ENCODE measurements around the gene MOB3A.
A peak's percentile ranks its signal among the peaks of the same experiment; 100 is the strongest.
"Not testable (repeated sequence)": the region's sequence is repeated elsewhere in the genome, so short reads cannot be mapped to it uniquely, and the experiment has no call there.

Gene MOB3A

GRCh38 chr19:2101417-2102335 is 5.5 kb upstream of the MOB3A start:
- no peak for DNase-seq

GRCh38 chr19:2100719-2101061 is 4.6 kb upstream of the MOB3A start:
- no peak for DNase-seq

DNA sequence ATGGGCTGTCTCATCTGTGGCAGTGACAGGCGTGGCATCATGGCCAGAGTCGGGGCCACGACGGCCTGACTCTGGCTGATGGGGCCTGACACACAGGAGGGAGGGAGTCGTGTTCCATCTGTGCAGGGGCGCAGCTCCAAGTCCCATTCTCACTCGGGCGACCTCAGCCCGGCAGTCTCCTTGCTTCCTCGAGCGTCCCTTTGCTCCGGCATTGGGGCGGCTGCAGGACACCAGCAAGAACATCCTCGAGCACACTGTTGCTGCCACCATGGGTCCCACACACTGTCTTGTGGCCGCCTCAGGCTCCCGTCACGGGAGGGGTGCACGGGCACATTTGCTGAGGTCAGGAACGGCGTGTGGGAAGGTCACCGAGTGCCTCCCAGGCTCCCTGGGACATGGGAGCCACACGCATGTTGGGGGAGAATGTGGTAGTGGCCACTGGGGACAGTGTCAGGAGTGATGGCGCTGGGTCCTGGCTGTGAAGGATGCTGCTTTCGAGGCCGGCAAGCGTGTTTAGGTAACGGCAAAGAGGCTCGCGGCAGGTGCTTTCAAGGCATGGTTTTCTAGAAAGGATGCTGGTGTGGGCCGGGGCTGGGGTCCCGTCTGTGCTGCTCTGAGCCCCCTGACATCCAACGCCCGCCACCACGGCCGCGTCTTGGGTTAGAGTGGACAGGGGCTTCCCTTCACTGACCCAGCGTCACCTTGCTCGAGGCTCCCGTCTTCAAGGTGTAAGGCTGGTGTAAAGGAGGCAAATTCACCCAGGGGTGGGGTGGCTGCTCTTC is 4.0 kb upstream of the MOB3A start:
- no peak for DNase-seq

- DNase-seq: no peak
Measured at GRCh38 chr19:2099054-2099501, 3.0 kb upstream of the MOB3A start.

- no peak for DNase-seq
Measured at GRCh38 chr19:2097886-2098327, 1.8 kb upstream of the MOB3A start.

- DNase-seq: no peak
Measured at GRCh38 chr19:2097203-2097885, 1.2 kb upstream of the MOB3A start.

- DNase-seq: peak; percentile 72 to 92
Measured at GRCh38 chr19:2096480-2097202, 515 bp upstream of the MOB3A start, which contains the start of gene IZUMO4. IZUMO4 (plus strand) TSS chr19:2096915; CDS start chr19:2096946, 31 bp downstream.

- not testable (repeated sequence) for DNase-seq
Measured at GRCh38 chr19:2091926-2092525, 4.1 kb downstream of the MOB3A start.

DNA sequence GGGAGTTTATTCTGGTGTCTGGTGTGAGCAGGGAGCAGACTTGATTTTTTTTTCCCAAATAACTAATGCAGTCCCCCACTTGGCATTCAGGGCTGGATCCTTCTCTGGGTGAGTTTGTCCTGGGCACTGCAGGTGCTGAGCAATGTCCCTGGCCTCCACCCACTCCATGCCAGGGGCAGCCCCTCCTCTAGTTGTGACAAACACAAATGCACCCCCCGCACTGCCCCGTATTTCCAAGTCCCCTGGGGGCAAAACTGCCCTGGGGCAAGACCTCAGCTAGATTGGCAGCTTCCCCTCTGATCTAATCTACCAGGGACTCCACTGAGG is 6.4 kb downstream of the MOB3A start:
- DNase-seq: no peak

- peak in 1 of 2 experiments; percentile 15 for DNase-seq
Measured at GRCh38 chr19:2089001-2089711, 7.0 kb downstream of the MOB3A start.

- no peak for DNase-seq
Measured at GRCh38 chr19:2087621-2088100, 8.5 kb downstream of the MOB3A start.

GRCh38 chr19:2086695-2087620 is 9.2 kb downstream of the MOB3A start:
- peak in 1 of 2 experiments; percentile 38 for DNase-seq

GRCh38 chr19:2084993-2085720 is 11.0 kb downstream of the MOB3A start:
- DNase-seq: peak; percentile 60 to 87

DNA sequence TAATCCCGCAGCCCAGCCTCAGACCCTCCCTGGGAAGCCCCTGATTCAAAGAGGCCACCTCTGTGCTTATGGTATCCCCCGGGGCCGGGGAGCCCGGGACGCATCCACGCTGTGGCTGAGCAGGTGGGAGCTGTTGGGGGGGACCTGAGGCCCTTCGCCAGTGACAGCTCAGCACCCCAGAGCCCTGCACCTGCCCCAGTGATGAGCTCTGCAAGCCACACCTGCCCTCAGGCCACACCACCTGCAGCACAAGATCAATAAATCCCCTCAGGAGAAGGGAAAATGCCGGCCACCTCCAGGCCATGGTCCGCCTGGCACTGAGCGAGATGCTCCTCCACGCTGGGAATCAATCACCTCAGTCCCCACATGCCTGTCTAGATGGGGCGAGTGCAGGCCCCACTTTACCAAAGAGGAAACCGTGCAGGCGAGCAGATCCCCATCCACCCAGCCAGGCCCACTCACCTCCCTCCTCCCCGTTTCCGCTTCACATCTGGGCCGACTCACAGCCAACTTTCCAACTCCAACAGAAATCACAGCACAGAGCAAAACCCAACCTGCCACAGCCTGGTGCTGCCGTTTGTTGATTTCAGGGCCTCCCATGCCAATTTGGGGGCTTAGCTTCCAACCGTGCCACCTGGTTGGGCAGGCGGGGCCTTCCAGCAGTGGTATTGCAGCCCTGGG is 12.8 kb downstream of the MOB3A start:
- no peak for DNase-seq

- DNase-seq: no peak
Measured at GRCh38 chr19:2081873-2082810, 14.0 kb downstream of the MOB3A start.

DNA sequence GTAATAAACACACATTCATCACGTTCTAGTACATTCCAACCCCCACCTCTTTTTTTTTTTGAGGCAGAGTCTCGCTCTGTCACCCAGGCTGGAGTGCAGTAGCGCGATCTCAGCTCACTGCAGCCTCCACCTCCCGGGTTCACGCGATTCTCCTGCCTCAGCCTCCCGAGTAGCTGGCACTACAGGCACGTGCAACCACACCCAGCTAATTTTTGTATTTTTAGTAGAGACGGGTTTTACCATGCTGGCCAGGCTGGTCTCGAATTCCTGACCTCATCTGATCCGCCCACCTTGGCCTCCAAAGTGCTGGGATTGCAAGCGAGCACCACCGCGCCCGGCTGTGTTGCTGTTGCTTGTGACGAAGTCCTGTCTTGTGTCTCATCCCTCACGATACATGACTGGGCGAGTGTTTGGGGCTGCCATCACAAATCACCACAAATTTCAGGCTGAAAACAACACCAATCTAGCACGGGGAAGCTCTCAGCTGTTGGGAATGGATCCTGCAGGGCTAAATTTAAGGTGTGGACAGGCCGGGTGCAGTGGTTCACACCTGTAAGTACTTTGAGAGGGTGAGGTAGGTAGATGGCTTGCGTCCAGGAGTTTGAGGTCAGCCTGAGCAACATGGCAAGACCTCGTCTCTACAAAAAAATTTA is 15.7 kb downstream of the MOB3A start:
- no peak for DNase-seq

DNA sequence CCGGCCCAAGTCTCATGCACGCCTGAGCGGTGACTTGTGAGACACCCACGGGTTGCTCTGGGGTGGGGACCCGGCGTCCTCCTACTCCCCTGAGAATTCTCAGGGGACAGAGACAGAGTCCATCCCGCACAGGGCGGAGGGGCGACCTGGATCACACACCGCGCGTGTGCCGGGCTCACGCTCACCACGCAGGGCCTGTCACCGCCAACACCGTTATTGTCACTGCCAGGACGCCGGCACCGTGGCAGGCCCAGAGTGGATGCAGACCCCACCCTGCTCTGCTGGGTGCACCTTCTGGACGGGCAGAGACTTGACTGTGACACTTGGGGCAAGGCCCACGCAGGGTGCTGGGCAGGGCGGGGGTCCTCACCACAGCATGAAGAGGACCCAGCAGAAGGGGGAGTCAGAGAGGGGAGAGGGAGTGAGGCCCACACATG is 16.2 kb downstream of the MOB3A start:
- no peak for DNase-seq

Data from SW 1271 (cell line).